ENCODE results near the gene SFRP5. TPM values are rescaled to one million over a fixed set of nuclear protein-coding genes. Genes with fewer than 3 reads are reported as not detected.

SFRP5 gene
- total RNA-seq, 2 experiments from 2014 or later = not detected

GRCh38 chr10:97800474-97800873, 28.7 kb upstream of the SFRP5 start:
- peaks cover 21% of the 10 kb centered on the region for H3K4me1 Mint-ChIP-seq
- no peak overlapping the region for H3K4me3 Mint-ChIP-seq
- no peak for DNase-seq
- H3K9me3 Mint-ChIP-seq = peaks cover 19% of the 10 kb centered on the region
- H3K36me3 Mint-ChIP-seq (ENCODE audit: low read depth) = peaks cover 22% of the 10 kb centered on the region
- POLR2A ChIA-PET = interaction anchor here (0.5 kb wide), 1 partner anchor 79 kb away, joined by 3 read pairs; no protein-coding TSS in a partner anchor
- H3K27ac Mint-ChIP-seq = no peak overlapping the region
- H3K27me3 Mint-ChIP-seq = peaks cover 6% of the 10 kb centered on the region
- CTCF ChIA-PET = interaction anchor here (1.5 to 1.6 kb wide), 2 partner anchors 9 to 26 kb away, joined by 3 to 5 read pairs; no protein-coding TSS in a partner anchor

DNA sequence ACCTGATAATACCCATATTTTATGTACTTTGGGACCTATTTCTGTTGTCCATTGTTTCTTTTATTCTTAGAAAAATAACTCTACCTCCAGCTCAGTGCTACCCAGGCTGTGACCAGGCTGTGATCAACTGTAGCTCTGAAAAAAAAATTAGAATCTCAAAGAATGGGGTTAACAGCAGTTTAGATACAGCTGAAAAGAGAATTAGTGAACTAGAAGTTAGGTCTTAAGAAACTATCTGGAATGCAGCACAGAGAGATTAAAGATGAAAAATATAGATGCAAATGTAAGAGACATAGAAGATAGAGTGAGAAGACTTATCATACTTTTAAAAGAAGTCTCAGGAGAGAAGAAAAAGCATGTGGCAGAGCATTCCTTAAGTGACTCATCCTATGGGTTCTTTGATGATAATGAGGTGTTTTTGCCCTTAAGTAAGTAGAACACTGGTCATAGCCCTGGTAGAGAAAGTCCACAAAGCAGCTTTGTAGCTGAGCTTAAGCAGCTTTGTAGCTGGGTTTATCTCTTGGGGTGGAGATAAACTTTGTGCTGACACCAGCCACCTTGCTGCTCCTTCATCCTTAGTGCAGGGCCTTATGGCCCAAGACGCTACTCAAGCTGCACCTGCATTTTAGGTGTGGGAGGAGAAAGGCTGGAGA, 27.3 kb upstream of the SFRP5 start:
- ChIA-PET CTCF (interaction anchor here (0.6 to 1.1 kb wide), 3 partner anchors 71 to 1525 kb away, joined by 3 read pairs; no protein-coding TSS in a partner anchor), POLR2A (no interaction called here)
- Mint-ChIP-seq H3K9me3 (peaks cover 19% of the 10 kb centered on the region), H3K36me3 (ENCODE audit: low read depth) (peaks cover 22% of the 10 kb centered on the region), H3K4me1 (peaks cover 23% of the 10 kb centered on the region), H3K4me3 (no peak overlapping the region), H3K27me3 (peaks cover 6% of the 10 kb centered on the region), H3K27ac (no peak overlapping the region)
- DNase-seq = no peak

DNA sequence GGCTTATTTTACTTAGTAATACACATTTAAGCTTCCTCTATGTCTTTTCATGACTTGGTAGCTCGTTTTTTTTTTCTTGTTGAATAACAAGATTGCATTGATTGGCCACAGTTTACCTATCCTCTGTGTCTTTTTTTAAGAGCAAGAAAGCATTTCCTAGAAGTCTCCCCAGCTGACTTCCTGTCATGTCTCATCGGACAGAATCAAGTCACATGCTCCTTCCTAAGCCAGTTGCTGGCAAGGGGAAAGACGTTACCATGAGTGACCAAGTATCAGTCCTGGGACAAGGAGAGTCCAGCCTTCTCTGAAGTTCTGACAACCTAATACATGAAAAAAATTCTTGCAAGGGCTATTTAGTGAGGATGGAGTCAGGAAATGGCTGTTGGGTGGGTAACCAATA, 24.9 kb upstream of the SFRP5 start:
- Mint-ChIP-seq H3K27me3 (peaks cover 2% of the 10 kb centered on the region), H3K36me3 (ENCODE audit: low read depth) (peaks cover 22% of the 10 kb centered on the region), H3K4me1 (peaks cover 36% of the 10 kb centered on the region), H3K4me3 (peak overlapping the region; percentile 45), H3K27ac (peak overlapping the region; percentile 92), H3K9me3 (peaks cover 19% of the 10 kb centered on the region)
- peak; percentile 64 for DNase-seq
- POLR2A ChIA-PET = interaction anchor here (0.6 to 0.7 kb wide), 3 partner anchors 16 to 51 kb away, joined by 3 to 5 read pairs (median 4); no protein-coding TSS in a partner anchor
- CTCF ChIA-PET = interaction anchor here (0.7 to 2.2 kb wide), 4 partner anchors 15 to 73 kb away, joined by 3 to 16 read pairs (median 3); no protein-coding TSS in a partner anchor

- no peak for DNase-seq
- Mint-ChIP-seq H3K9me3 (peaks cover 19% of the 10 kb centered on the region), H3K4me3 (no peak overlapping the region), H3K27me3 (peaks cover 3% of the 10 kb centered on the region), H3K27ac (peak overlapping the region; percentile 92), H3K36me3 (ENCODE audit: low read depth) (peaks cover 22% of the 10 kb centered on the region), H3K4me1 (peaks cover 36% of the 10 kb centered on the region)
- POLR2A ChIA-PET = interaction anchor here (0.6 kb wide), 1 partner anchor 37 kb away, joined by 5 read pairs; no protein-coding TSS in a partner anchor
- CTCF ChIA-PET = interaction anchor here (1.0 to 2.2 kb wide), 3 partner anchors 16 to 73 kb away, joined by 3 to 16 read pairs (median 4); no protein-coding TSS in a partner anchor
These were observed 24.1 kb upstream of the SFRP5 start for GRCh38 chr10:97795886-97796285.

DNA sequence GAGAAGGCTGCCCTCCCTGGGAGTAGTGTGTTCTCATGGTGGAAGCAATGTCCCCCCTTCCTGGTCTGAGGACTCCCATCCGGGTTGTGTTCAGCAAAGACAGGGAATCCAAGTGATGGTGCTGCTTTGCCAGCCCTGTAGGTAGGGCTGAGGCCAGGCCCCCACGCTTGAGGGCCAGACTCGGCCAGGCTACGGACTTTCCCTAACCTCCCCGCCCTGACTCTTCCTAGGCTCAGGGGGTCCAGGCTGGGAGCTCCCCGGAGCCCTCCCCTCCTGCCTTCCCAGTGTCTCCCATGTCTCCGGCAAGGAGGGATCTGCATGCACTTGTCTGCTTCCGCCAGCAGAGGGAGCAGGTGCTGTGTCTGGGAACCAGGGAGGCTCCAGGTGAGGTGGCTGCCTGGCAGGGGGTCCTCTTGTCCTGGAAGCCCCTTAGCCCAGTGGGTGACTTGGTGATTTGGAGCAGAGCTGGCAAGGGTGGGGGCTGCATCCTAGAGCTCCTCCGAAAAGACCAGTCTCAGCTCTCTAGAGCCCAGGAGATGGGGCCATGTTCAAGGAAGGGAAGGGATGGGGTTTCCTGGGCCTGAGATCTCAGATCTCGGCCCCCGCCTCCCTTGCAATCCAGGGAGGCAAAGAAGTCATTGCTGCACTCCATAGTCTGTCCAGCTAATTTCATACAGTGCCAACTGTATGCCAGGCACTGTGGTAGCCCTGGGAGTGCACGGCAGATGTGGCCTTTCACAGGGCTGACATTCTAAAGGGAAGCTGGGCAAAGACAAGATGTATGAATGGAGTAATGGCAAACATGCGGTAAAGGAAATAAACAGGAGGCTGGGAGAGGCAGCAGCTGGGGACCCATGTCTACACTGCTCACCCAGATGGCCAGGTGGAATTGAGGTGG, 20.3 kb upstream of the SFRP5 start:
- Mint-ChIP-seq H3K4me3 (no peak overlapping the region), H3K36me3 (ENCODE audit: low read depth) (peaks cover 8% of the 10 kb centered on the region), H3K4me1 (peaks cover 30% of the 10 kb centered on the region), H3K27ac (peak overlapping the region; percentile 66), H3K27me3 (peaks cover 3% of the 10 kb centered on the region), H3K9me3 (peaks cover 3% of the 10 kb centered on the region)
- ChIA-PET POLR2A (no interaction called here), CTCF (interaction anchor here (0.6 to 2.6 kb wide), 19 partner anchors 9 to 249 kb away, joined by 3 to 15 read pairs (median 4); no protein-coding TSS in a partner anchor)
- DNase-seq = peak; percentile 80

GRCh38 chr10:97789770-97790397, 18.1 kb upstream of the SFRP5 start:
- DNase-seq = no peak
- peaks cover 13% of the 10 kb centered on the region for H3K4me1 Mint-ChIP-seq
- peaks cover 3% of the 10 kb centered on the region for H3K27me3 Mint-ChIP-seq
- H3K4me3 Mint-ChIP-seq = no peak overlapping the region
- no peaks in the 10 kb centered on the region for H3K36me3 Mint-ChIP-seq (ENCODE audit: low read depth)
- POLR2A ChIA-PET = no interaction called here
- H3K27ac Mint-ChIP-seq = no peak overlapping the region
- H3K9me3 Mint-ChIP-seq = no peaks in the 10 kb centered on the region
- CTCF ChIA-PET = no interaction called here

GRCh38 chr10:97788552-97789442, 17.0 kb upstream of the SFRP5 start:
- H3K36me3 Mint-ChIP-seq (ENCODE audit: low read depth) = no peaks in the 10 kb centered on the region
- H3K4me1 Mint-ChIP-seq = peaks cover 10% of the 10 kb centered on the region
- H3K9me3 Mint-ChIP-seq = no peaks in the 10 kb centered on the region
- no peak for DNase-seq
- H3K4me3 Mint-ChIP-seq = no peak overlapping the region
- H3K27me3 Mint-ChIP-seq = peaks cover 3% of the 10 kb centered on the region
- POLR2A ChIA-PET = no interaction called here
- no peak overlapping the region for H3K27ac Mint-ChIP-seq
- CTCF ChIA-PET = interaction anchor here (1.6 kb wide), 1 partner anchor 81 kb away, joined by 6 read pairs; no protein-coding TSS in a partner anchor

DNA sequence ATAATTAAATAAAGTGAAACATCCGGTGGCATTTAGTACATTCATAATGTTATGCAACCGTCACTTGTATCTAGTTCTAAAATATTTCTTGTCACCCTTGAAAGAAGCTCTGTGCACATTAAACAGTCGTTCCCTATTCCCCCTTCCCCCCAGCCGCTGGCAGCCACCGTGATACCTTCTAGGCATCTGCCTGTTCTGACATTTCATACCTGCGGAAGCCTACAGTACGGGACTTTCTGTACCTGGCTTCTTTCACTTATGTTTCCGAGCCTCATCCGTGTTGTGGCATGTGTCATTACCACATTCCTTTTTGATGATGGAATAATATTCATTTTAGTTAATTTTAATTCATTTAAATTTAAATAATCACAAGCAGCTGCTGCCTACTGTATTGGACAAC, 13.9 kb upstream of the SFRP5 start:
- H3K36me3 Mint-ChIP-seq (ENCODE audit: low read depth) = no peaks in the 10 kb centered on the region
- CTCF ChIA-PET = interaction anchor here (1.0 kb wide), 1 partner anchor 20 kb away, joined by 4 read pairs; no protein-coding TSS in a partner anchor
- H3K27me3 Mint-ChIP-seq = peaks cover 1% of the 10 kb centered on the region
- no peak for DNase-seq
- POLR2A ChIA-PET = no interaction called here
- no peak overlapping the region for H3K4me3 Mint-ChIP-seq
- peaks cover 20% of the 10 kb centered on the region for H3K4me1 Mint-ChIP-seq
- no peaks in the 10 kb centered on the region for H3K9me3 Mint-ChIP-seq
- no peak overlapping the region for H3K27ac Mint-ChIP-seq

DNA sequence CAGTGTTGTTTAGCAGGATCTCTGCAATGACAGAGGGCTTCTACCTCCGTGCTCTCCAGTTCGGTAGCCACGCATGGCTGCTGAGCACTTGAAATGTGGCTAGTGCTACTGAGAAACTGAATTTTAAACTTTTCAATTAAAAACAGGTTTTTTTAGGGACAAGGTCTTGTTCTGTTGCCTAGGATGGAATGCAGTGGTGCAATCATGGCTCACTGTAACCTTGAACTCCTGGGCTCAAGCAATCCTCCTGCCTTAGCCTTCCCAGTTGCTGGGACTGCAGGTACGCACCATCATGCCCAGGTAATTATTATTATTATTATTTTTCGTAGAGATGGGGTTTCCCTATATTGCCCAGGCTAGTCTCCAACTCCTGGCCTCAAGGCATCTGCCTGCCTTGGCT, 13.4 kb upstream of the SFRP5 start:
- H3K27ac Mint-ChIP-seq = no peak overlapping the region
- peaks cover 25% of the 10 kb centered on the region for H3K4me1 Mint-ChIP-seq
- peaks cover 1% of the 10 kb centered on the region for H3K27me3 Mint-ChIP-seq
- H3K36me3 Mint-ChIP-seq (ENCODE audit: low read depth) = no peaks in the 10 kb centered on the region
- DNase-seq = no peak
- no peaks in the 10 kb centered on the region for H3K9me3 Mint-ChIP-seq
- POLR2A ChIA-PET = no interaction called here
- H3K4me3 Mint-ChIP-seq = no peak overlapping the region
- CTCF ChIA-PET = no interaction called here

- H3K4me3 Mint-ChIP-seq = no peak overlapping the region
- H3K27ac Mint-ChIP-seq = no peak overlapping the region
- POLR2A ChIA-PET = no interaction called here
- H3K4me1 Mint-ChIP-seq = peaks cover 26% of the 10 kb centered on the region
- CTCF ChIA-PET = interaction anchor here (1.3 kb wide), 1 partner anchor 10 kb away, joined by 3 read pairs; no protein-coding TSS in a partner anchor
- DNase-seq = no peak
- H3K36me3 Mint-ChIP-seq (ENCODE audit: low read depth) = no peaks in the 10 kb centered on the region
- H3K9me3 Mint-ChIP-seq = no peaks in the 10 kb centered on the region
- H3K27me3 Mint-ChIP-seq = no peaks in the 10 kb centered on the region
These were observed 12.5 kb upstream of the SFRP5 start for GRCh38 chr10:97784200-97784810.

- Mint-ChIP-seq H3K4me1 (peaks cover 26% of the 10 kb centered on the region), H3K27ac (peak overlapping the region; percentile 90), H3K36me3 (ENCODE audit: low read depth) (no peaks in the 10 kb centered on the region), H3K9me3 (no peaks in the 10 kb centered on the region), H3K27me3 (peaks cover 2% of the 10 kb centered on the region), H3K4me3 (no peak overlapping the region)
- ChIA-PET POLR2A (no interaction called here), CTCF (interaction anchor here (0.9 kb wide), 1 partner anchor 10 kb away, joined by 4 read pairs; no protein-coding TSS in a partner anchor)
- no peak for DNase-seq
These were observed 10.8 kb upstream of the SFRP5 start for GRCh38 chr10:97782455-97783228.
